Loucy (cell line): ENCODE results near the gene HES5.

ENCODE experiments used
- H2AFZ ChIP-seq: fragments of 200-600 bp; sonication (generic); 2 replicates; pipeline ENCODE4 v1.6.0; 2016; ENCODE audit warnings: antibody characterized with exemption, mild to moderate bottlenecking, low read length, moderate library complexity
- H3F3A ChIP-seq: fragments of 200-600 bp; 2 replicates; pipeline ENCODE4 v1.6.0; 2016; ENCODE audit warnings: antibody characterized with exemption, low read depth, mild to moderate bottlenecking
- H3K27me3 ChIP-seq: fragments of 200-600 bp; sonication (generic); 2 replicates; pipeline ENCODE4 v1.6.1; 2014; ENCODE audit warnings: low read length, mild to moderate bottlenecking; ENCODE audit not compliant: insufficient read depth, poor library complexity, severe bottlenecking
- H3K36me3 ChIP-seq: fragments of 200-600 bp; sonication (generic); 2 replicates; pipeline ENCODE4 v1.6.1; 2016; ENCODE audit warnings: low read length; ENCODE audit not compliant: insufficient read depth
- H3K4me1 ChIP-seq: fragments of 200-600 bp; sonication (generic); 2 replicates; pipeline ENCODE4 v1.5.1; 2014; ENCODE audit warnings: low read length, mild to moderate bottlenecking; ENCODE audit not compliant: insufficient read depth, poor library complexity, severe bottlenecking
- H3K4me2 ChIP-seq: fragments of 200-600 bp; sonication (generic); 2 replicates; pipeline ENCODE4 v1.6.0; 2014; ENCODE audit warnings: antibody characterized with exemption, low read length, low read depth, mild to moderate bottlenecking; ENCODE audit not compliant: poor library complexity, severe bottlenecking
- H3K4me3 ChIP-seq: fragments of 200-600 bp; sonication (generic); 2 replicates; pipeline ENCODE4 v1.5.1; 2014; ENCODE audit warnings: low read length, mild to moderate bottlenecking, mixed read lengths; ENCODE audit not compliant: poor library complexity, severe bottlenecking
- H3K79me2 ChIP-seq: fragments of 200-600 bp; sonication (generic); 2 replicates; pipeline ENCODE4 v1.6.1; 2014; ENCODE audit warnings: low read length; ENCODE audit not compliant: insufficient read depth
- H3K9ac ChIP-seq: fragments of 200-600 bp; sonication (generic); 2 replicates; pipeline ENCODE4 v1.6.0; 2014; ENCODE audit warnings: mild to moderate bottlenecking, low read depth, low read length, moderate library complexity; ENCODE audit not compliant: poor library complexity, severe bottlenecking
- H3K9me2 ChIP-seq: fragments of 200-600 bp; sonication (generic); replicated peaks from 2 replicates; pipeline ENCODE4 v1.6.1; 2016; ENCODE audit warnings: low read depth, low read length, mixed read lengths
- H3K9me3 ChIP-seq: fragments of 200-600 bp; sonication (generic); 2 replicates; pipeline ENCODE4 v1.6.1; 2014; ENCODE audit warnings: mild to moderate bottlenecking, antibody characterized with exemption, low read length, low read depth; ENCODE audit not compliant: insufficient read depth
- H4K20me1 ChIP-seq: fragments of 200-600 bp; sonication (generic); 2 replicates; pipeline ENCODE4 v1.6.0; 2014; ENCODE audit warnings: antibody characterized with exemption, low read length, mild to moderate bottlenecking; ENCODE audit not compliant: insufficient read depth, poor library complexity, severe bottlenecking
- EZH2phosphoT487 ChIP-seq: fragments of 200-600 bp; IDR thresholded peaks from 2 replicates; pipeline ENCODE4 v1.6.1; 2018; ENCODE audit warnings: antibody characterized with exemption, mild to moderate bottlenecking, moderate library complexity, borderline replicate concordance
- TF ChIP-seq, protein P1 (sequence below): fragments of 200-600 bp; sonication (generic); conservative IDR thresholded peaks from 2 replicates; pipeline ENCODE4 v1.5.1; 2014; ENCODE audit warnings: mild to moderate bottlenecking, antibody characterized with exemption, low read length

The HES5 gene

GRCh38 chr1:2497891-2498290, 32.2 kb downstream of the HES5 start:
- Histone ChIP-seq H3K36me3 (no peaks in the 10 kb centered on the region), H3K4me2 (no peak overlapping the region), H3K79me2 (no peaks in the 10 kb centered on the region), H3F3A (no peaks in the 10 kb centered on the region), H3K9ac (no peak overlapping the region), H3K27me3 (no peaks in the 10 kb centered on the region), H3K9me3 (no peaks in the 10 kb centered on the region), H2AFZ (no peak overlapping the region), H3K9me2 (no peaks in the 10 kb centered on the region), H3K4me3 (no peak overlapping the region), H3K4me1 (peaks cover 46% of the 10 kb centered on the region), H4K20me1 (no peaks in the 10 kb centered on the region)
- TF ChIP-seq EZH2phosphoT487, result no peak
- TF ChIP-seq, protein P1, sequence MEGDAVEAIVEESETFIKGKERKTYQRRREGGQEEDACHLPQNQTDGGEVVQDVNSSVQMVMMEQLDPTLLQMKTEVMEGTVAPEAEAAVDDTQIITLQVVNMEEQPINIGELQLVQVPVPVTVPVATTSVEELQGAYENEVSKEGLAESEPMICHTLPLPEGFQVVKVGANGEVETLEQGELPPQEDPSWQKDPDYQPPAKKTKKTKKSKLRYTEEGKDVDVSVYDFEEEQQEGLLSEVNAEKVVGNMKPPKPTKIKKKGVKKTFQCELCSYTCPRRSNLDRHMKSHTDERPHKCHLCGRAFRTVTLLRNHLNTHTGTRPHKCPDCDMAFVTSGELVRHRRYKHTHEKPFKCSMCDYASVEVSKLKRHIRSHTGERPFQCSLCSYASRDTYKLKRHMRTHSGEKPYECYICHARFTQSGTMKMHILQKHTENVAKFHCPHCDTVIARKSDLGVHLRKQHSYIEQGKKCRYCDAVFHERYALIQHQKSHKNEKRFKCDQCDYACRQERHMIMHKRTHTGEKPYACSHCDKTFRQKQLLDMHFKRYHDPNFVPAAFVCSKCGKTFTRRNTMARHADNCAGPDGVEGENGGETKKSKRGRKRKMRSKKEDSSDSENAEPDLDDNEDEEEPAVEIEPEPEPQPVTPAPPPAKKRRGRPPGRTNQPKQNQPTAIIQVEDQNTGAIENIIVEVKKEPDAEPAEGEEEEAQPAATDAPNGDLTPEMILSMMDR, result no peak

- H3K4me2 ChIP-seq, result no peak overlapping the region
- no peaks in the 10 kb centered on the region for H3K9me3 ChIP-seq
- no peaks in the 10 kb centered on the region for H3K9me2 ChIP-seq
- no peaks in the 10 kb centered on the region for H3F3A ChIP-seq
- TF ChIP-seq, protein P1, result no peak
- TF ChIP-seq EZH2phosphoT487, result no peak
- H3K36me3 ChIP-seq, result no peaks in the 10 kb centered on the region
- H4K20me1 ChIP-seq, result no peaks in the 10 kb centered on the region
- H2AFZ ChIP-seq, result no peak overlapping the region
- no peak overlapping the region for H3K4me3 ChIP-seq
- H3K27me3 ChIP-seq, result no peaks in the 10 kb centered on the region
- H3K4me1 ChIP-seq, result peaks cover 46% of the 10 kb centered on the region
- no peaks in the 10 kb centered on the region for H3K79me2 ChIP-seq
- no peak overlapping the region for H3K9ac ChIP-seq
Observed at GRCh38 chr1:2496746-2497145, 33.3 kb downstream of the HES5 start.

- no peak for TF ChIP-seq EZH2phosphoT487
- TF ChIP-seq, protein P1, result no peak
- Histone ChIP-seq H2AFZ (no peak overlapping the region), H3K9ac (no peak overlapping the region), H3K36me3 (no peaks in the 10 kb centered on the region), H3K79me2 (no peaks in the 10 kb centered on the region), H3K4me2 (peak overlapping the region; percentile 5), H3K4me3 (no peak overlapping the region), H3K27me3 (no peaks in the 10 kb centered on the region), H3F3A (no peaks in the 10 kb centered on the region), H3K9me2 (no peaks in the 10 kb centered on the region), H4K20me1 (no peaks in the 10 kb centered on the region), H3K4me1 (peaks cover 44% of the 10 kb centered on the region), H3K9me3 (no peaks in the 10 kb centered on the region)
Observed at GRCh38 chr1:2496087-2496622, 33.9 kb downstream of the HES5 start.
